GM21526 (cell line): ENCODE data around the gene SEMA7A.

ENCODE experiments used
- ATAC-seq: cut with Tn5 transposase; IDR thresholded peaks from one replicate; pipeline ENCODE4 v1.9.1; 2021; ENCODE audit warnings: moderate library complexity; ENCODE audit not compliant: unreplicated experiment, low FRiP score

SEMA7A gene

GRCh38 chr15:74402873-74403587 is 30.7 kb downstream of the SEMA7A start:
- ATAC-seq = no peak

DNA sequence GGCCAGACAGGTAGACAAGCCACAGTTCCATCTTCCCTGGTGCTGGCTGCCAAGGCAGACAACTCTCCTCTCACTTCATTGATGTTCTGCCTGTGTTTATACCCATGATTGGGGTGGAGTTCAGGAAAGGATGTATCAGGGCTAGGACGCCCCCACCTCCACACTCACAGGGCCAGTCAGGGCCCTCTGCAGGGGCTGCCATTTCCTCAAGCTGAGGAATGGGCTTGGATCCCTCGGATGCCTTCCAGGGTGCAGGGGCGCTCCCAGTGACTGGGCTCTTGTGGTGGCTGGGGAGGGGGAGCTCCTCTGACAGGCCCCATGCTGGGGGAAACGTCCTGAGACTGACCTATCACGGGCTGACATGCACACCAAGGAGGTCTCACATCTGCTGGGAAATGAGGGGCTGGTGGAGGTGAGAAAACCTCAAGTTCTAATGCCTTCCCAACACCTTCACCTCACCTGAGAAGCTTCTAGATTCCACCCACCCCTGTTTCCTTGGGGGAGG is 31.4 kb downstream of the SEMA7A start:
- no peak for ATAC-seq

DNA sequence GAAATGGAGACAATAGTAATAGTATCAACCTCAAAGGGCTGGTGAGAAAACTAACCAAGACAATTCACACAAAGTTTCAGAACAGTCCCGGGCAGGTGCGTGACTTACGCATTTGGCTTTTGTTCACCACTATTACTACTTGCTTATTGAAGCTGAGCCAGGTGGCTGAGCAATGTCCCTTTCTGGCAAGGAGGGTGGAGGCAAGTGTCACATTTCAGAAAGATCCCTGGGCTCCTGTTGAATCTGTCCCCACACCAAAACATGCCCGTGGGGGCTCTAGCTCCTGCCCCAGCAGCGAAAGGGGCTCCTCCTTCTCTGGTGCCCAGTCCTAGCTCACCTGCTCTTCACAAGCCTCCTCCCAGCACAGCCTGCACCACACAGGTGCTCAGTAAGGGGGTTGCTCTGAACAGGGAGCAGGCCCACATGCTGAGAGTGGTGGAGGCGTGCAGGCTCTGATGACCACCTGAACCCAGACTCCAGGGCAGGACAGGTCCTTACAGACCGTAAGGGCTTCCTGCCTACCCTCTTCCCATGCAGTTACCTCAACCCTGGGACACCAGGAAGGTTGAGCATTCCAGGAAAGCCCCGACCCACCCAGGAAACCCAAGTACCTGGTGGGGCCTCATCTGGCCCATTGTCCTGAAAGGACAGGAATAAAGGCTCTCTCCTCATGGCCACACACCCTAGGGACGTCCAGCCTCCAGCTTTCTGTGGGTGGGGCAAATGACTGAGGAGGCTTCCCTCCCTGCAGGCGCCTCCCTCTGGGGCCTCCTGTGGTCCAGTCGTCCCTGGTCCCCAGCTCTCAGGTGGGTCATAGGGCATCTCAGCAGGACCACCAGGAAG is 32.6 kb downstream of the SEMA7A start:
- no peak for ATAC-seq

- ATAC-seq = no peak
These were observed 33.4 kb downstream of the SEMA7A start for GRCh38 chr15:74400313-74400860.

DNA sequence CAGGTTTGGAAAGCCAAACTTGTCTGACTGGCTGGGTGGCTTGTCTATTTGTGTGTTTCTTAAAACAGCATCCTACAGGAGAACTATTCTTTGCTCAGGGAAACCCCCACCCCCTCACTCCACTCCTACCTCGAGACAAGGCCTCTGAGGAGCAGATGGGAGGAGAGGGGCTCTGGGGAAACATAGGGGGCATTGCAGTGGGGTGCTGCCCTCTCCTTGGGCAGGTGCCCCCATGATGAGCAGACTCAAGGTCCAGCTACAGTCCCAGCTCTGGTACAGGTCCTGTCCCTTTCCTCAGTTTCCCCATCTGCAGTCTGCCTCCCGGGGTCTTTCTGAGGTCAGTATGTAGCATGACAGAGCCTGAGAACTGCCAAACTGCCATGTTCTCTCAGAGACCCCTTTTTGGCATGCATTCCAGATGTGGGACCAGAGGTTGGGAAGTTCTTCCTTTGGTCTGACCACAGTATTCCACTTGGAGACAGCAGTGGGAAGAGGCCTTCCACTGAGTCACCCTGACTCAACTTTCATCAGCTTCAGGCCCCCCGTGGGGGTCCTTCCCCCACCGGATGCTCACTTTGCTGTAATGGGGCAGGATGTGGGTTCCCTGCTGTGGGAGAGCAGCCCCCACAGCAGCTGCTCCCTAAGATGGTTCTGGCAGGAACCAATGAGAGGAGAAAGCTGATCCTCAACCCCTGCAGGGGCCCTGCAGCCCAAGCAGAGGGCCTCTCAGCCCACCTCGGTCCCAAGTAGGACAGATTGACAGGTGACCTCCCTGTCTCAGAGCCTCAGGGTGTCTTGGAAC is 34.0 kb downstream of the SEMA7A start:
- ATAC-seq = no peak

- ATAC-seq = no peak
These were observed 34.7 kb downstream of the SEMA7A start for GRCh38 chr15:74399100-74399499.

GRCh38 chr15:74398183-74398582 is 35.6 kb downstream of the SEMA7A start:
- ATAC-seq = no peak

- ATAC-seq = no peak
These were observed 36.3 kb downstream of the SEMA7A start for GRCh38 chr15:74397239-74398068.

DNA sequence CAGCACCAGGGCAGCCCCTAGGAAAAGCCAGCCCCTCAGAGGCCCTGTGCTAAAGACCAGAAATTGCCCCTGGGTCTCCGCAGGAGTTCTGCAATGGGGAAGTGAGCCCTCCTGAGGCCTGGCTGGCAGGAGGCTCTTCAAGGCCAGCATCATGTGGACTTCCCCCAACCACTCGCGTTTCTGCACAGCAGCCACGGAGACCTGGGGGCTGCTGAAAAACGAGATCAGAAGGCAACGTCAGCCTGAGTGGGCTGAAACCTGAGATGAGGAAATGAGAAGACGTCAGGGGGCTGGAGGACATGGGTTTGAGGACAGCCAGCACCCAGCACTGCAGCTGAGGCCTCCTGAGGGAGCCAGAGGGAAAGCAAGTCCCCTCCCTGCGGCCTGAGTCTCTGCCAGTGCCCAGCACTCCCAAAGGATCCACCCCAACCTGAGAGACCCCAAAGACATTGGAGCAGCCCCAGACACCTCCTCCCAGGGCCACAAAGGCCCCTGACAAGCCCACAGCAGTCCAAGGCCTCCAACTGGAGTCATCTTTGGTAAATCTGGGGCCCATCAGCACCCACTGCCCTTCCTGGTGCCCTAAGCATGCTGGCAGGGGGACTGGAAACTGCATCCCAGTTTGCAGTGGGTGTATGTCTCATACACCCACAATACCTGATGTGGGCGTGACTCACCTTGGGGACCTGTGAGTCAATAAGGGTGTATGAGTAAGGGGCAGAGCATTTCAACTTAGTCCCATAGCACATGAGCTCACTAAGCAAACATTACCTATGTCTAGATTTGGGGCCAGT is 37.1 kb downstream of the SEMA7A start:
- ATAC-seq = peak; percentile 25

DNA sequence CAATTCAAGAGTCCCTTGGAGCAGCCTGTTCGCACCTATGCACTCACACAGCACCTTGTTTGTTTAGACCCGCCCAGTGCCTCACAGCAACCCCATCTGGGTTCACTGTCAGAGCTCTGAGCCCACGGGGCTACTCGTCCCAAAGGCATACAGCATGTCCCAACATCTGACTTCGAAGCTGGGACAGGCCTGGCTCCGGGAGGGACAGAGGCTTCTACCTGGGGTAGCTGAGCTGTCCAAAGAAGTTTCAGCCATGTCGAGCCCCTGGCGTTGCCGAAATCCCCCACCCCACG is 37.7 kb downstream of the SEMA7A start:
- ATAC-seq = no peak

DNA sequence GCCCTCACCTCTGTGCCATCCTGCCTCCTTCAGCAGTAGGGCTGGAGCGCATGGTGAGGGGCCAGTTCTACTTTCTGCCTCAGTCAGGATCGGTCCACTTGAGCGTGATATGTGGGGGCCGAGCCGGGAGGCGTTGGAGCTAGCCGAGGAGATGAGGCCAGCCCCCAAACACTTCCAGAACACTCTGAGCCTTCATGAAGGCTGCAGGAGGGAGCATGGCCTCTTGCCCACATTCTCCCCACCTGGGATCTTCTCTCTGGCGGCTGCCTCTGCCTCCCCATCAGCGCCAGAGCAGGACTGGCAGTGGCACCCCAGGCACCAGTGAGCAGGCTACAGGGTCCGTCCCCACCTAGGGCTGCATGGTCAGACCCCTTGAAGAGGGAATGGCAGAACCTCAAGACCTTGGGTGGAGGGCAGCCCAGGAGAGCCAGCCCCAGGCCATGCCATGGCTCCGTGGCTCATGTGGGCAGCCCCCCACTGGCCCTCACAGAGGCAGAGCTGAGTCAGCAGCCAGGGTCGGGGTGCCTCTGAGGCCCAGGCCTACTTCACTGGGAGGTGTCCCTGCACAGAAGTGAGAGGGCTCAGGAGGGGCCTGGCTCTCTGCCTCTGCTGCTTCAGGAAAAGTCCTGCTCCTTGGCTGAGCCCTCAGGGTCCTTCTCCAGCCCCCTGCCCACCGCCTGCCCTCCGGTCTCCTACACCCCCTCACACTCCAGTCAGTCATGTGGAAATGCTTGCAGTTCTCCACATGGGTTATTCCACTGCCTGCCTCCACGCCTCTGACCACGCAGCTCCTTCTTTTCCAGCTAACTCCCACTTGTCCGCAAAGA is 38.2 kb downstream of the SEMA7A start:
- no peak for ATAC-seq

- no peak for ATAC-seq
These were observed 39.5 kb downstream of the SEMA7A start for GRCh38 chr15:74394090-74394846.

DNA sequence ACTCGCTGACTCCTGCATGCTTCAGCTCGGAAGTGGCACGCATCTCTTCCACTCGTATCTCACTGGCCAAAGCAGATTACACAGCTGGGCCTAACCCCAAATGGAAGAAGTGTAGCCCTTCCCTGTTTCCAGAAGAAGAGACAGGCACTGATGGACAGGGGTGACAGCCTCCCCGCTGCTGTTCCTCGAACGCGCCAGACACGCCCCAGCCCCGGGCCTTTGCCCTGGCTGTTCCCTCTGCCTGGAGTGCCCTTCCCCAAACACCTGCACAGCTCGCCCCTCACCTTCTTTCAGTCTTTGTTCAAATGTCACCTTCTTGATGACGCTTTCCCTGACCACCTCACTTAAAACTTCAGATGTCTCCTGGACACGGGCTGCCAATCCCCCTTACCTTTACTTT is 40.3 kb downstream of the SEMA7A start:
- ATAC-seq = no peak

GRCh38 chr15:74392902-74393301 is 40.9 kb downstream of the SEMA7A start:
- ATAC-seq = no peak

DNA sequence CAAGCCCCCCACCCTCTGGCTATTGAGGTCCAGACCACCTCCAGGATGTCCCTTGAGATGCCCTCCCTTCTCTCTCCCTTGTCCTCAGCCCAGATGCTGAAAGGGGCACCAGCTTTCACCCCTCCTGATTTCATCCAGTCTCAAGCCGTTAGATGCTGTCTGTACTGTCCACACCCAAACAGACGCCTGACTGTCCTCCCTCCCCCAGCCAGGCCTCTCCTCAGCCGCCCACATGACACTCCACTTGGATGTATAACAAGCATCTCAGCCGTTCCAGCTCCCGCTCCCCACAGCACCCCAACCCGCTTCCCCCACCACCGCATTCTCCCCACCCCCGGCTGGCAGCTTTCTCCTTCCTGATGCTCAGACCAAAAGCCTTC is 41.3 kb downstream of the SEMA7A start:
- ATAC-seq = no peak

DNA sequence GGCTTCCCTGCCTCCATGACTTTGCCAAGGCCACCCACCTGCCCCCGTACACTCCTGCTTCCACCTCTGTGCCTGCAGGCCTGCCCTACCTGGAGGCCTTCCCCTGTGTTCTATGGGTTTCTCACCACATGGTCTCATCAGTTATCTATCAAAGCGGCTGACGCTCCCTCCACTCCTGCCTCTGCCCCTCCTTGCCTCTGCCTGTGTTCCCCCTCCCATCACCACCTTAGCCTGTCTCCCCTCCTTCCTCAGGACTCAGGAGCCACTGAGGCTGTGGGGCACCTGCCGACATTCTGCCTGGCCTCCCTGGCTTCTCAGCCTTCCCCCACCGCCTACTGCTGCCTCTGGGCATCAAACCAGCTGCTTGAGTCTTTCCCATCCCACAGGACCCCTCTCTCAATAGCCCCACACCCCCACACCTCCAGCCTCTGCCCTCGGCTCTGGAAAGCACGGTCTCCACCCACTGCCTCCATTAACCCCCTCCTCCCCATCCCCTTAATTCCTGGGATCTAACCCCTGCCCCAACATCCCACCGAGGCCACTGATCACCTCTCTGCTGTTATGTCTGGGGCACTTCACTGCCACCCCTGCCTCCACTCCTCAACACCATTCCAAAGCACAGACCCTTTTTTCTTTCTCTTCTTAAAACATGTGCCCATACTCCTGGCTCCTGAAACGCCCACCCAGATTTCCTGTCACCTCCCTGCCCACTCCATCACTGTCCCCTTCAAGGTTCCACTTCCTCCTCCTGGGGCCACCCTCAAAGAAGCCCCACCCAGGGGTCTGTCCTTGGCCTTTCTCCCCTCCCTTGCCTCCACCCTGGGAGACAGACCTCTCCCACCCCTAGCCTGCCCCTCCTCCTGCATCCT is 41.9 kb downstream of the SEMA7A start:
- no peak for ATAC-seq
